HCT116 (cell line): Measurements from ENCODE around the gene EIF4ENIF1. TPM values are rescaled to one million over a fixed set of nuclear protein-coding genes. Genes with fewer than 3 reads are reported as not detected.

Experiments
- ATAC-seq: fragments of 200-7000 bp; cut with Tn5 transposase; 2 replicates; pipeline ENCODE4 v1.9.1; 2020; ENCODE audit warnings: mild to moderate bottlenecking, moderate library complexity
- BruUV-seq: library from RNA; stranded (reverse); fragments of 400-500 nt; replicated peaks from 2 replicates; lab custom pipeline; 2021; lab: Mats Ljungman, UMichigan
- CTCF ChIA-PET: fragments of 300-600 bp; sonication (Branson Sonifier 250); formaldehyde crosslinking; loops from one replicate; lab custom pipeline; 2021; ENCODE audit warnings: antibody characterized with exemption; lab: Charles Lee
- POLR2A ChIA-PET: fragments of 300-600, 350-600 bp; sonication (Branson Sonifier 250); formaldehyde crosslinking; loops from one replicate; lab custom pipeline; 2021; ENCODE audit warnings: antibody characterized with exemption; lab: Charles Lee
- RAD21 ChIA-PET, 2 experiments: fragments of 300-600 bp; sonication (Branson Sonifier 250); formaldehyde crosslinking; loops; one replicate each; lab custom pipeline; 2023; ENCODE audit warnings: low total read pairs in 2 of 2; ENCODE audit not compliant: uncharacterized antibody in 2 of 2, unreplicated experiment in 2 of 2, low non-redundant PET in 1 of 2; lab: Charles Lee
- DNase-seq: peaks from one replicate; pipeline ENCODE4 v3.0.0-alpha.2; 2010; ENCODE audit warnings: low read depth, low spot score
- H2AFZ ChIP-seq: fragments of 200-600 bp; shearing (Covaris generic), sonication (generic); 2 replicates; pipeline ENCODE4 v1.6.1; 2017; ENCODE audit warnings: low read depth, mixed run types, mixed read lengths, antibody characterized with exemption, low read length; ENCODE audit not compliant: poor library complexity, severe bottlenecking
- H3K27ac ChIP-seq: 2 replicates; pipeline ENCODE4 v1.5.1; 2012; ENCODE audit warnings: low read depth, low read length
- H3K27me3 ChIP-seq: fragments of 200-600 bp; sonication (generic); 2 replicates; pipeline ENCODE4 v1.6.1; 2016; ENCODE audit warnings: mixed run types, low read length, mixed read lengths; ENCODE audit not compliant: insufficient read depth
- H3K36me3 ChIP-seq, 2 experiments: fragments of 200-500 bp in 1 of 2; fragments of 200-600 bp in 1 of 2; sonication (Bioruptor generic) in 1 of 2; sonication (generic) in 1 of 2; 2 replicates each; pipeline versions ENCODE4 v1.5.1 to v1.6.1; 2014 to 2016; ENCODE audit warnings: low read length in 2 of 2, inconsistent platforms in 1 of 2, mixed read lengths in 1 of 2, mixed run types in 1 of 2; ENCODE audit not compliant: insufficient read depth in 2 of 2, control insufficient read depth in 1 of 2
- H3K4me1 ChIP-seq, 2 experiments: fragments of 200-600 bp in 1 of 2; sonication (generic) in 1 of 2; 2 replicates each; pipeline versions ENCODE4 v1.5.1 to v1.6.1; 2012 to 2017; ENCODE audit warnings: low read length in 2 of 2, inconsistent platforms in 1 of 2, mild to moderate bottlenecking in 1 of 2, mixed read lengths in 1 of 2, mixed run types in 1 of 2, moderate library complexity in 1 of 2; ENCODE audit not compliant: insufficient read depth in 2 of 2, control insufficient read depth in 1 of 2
- H3K4me2 ChIP-seq: fragments of 200-600 bp; sonication (generic); 2 replicates; pipeline ENCODE4 v1.6.1; 2017; ENCODE audit warnings: mixed run types, low read length, mixed read lengths
- H3K4me3 ChIP-seq, 2 experiments: fragments of 200-600 bp in 1 of 2; sonication (generic) in 1 of 2; replicated peaks in 1 of 2; 2 replicates each; pipeline ENCODE4 v1.5.1; 2011 to 2016; ENCODE audit warnings: low read length in 2 of 2, control low read depth in 1 of 2, low read depth in 1 of 2, mild to moderate bottlenecking in 1 of 2, mixed read lengths in 1 of 2, mixed run types in 1 of 2
- H3K79me2 ChIP-seq: fragments of 200-600 bp; sonication (generic); 2 replicates; pipeline ENCODE4 v1.6.1; 2017; ENCODE audit warnings: mild to moderate bottlenecking, mixed run types, low read length, moderate library complexity, mixed read lengths; ENCODE audit not compliant: insufficient read depth
- H3K9ac ChIP-seq: fragments of 200-600 bp; sonication (generic); 2 replicates; pipeline ENCODE4 v1.6.1; 2016; ENCODE audit warnings: low read length, mixed read lengths
- H3K9me2 ChIP-seq: fragments of 200-600 bp; sonication (generic), shearing (Covaris generic); 2 replicates; pipeline ENCODE4 v1.6.1; 2017; ENCODE audit warnings: mixed run types, mild to moderate bottlenecking, moderate library complexity; ENCODE audit not compliant: insufficient read depth
- H3K9me3 ChIP-seq, 2 experiments: fragments of 200-500 bp in 1 of 2; fragments of 200-600 bp in 1 of 2; sonication (Bioruptor generic) in 1 of 2; sonication (generic) in 1 of 2; 2 replicates each; pipeline ENCODE4 v1.6.1; 2014 to 2017; ENCODE audit warnings: low read length in 2 of 2, mixed read lengths in 2 of 2, inconsistent platforms in 1 of 2, low read depth in 1 of 2, mild to moderate bottlenecking in 1 of 2, mixed run types in 1 of 2, moderate library complexity in 1 of 2; ENCODE audit not compliant: control insufficient read depth in 1 of 2, insufficient read depth in 1 of 2
- H4K20me1 ChIP-seq: fragments of 200-600 bp; sonication (generic), shearing (Covaris generic); 2 replicates; pipeline ENCODE4 v1.6.1; 2017; ENCODE audit warnings: mixed run types, mild to moderate bottlenecking, moderate library complexity; ENCODE audit not compliant: insufficient read depth
- CEBPB ChIP-seq: IDR thresholded peaks from 2 replicates; pipeline ENCODE4 v1.6.1; 2012; ENCODE audit warnings: low read depth
- CTCF ChIP-seq, 3 experiments: fragments of 200-600 bp in 1 of 3; sonication (generic) in 1 of 3; IDR thresholded peaks in 2 of 3; conservative IDR thresholded peaks in 1 of 3; 2 replicates each; pipeline ENCODE4 v1.5.1; 2012 to 2017; ENCODE audit warnings: low read depth in 2 of 3, low read length in 2 of 3, antibody characterized with exemption in 1 of 3, borderline replicate concordance in 1 of 3, control low read depth in 1 of 3, mild to moderate bottlenecking in 1 of 3, mixed read lengths in 1 of 3, mixed run types in 1 of 3, moderate library complexity in 1 of 3; ENCODE audit not compliant: insufficient read depth in 1 of 3
- EGR1 ChIP-seq: IDR thresholded peaks from 2 replicates; pipeline ENCODE4 v1.6.1; 2012; ENCODE audit warnings: low read depth
- ELF1 ChIP-seq: IDR thresholded peaks from 2 replicates; pipeline ENCODE4 v1.6.1; 2012; ENCODE audit warnings: low read depth, borderline replicate concordance
- EZH2 ChIP-seq: fragments of 200-600 bp; sonication (generic); IDR thresholded peaks from 2 replicates; pipeline ENCODE4 v1.6.1; 2017; ENCODE audit warnings: antibody characterized with exemption, mixed run types
- EZH2phosphoT487 ChIP-seq: fragments of 200-600 bp; IDR thresholded peaks from 2 replicates; pipeline ENCODE4 v1.6.1; 2018; ENCODE audit warnings: antibody characterized with exemption, borderline replicate concordance
- FOSL1 ChIP-seq: IDR thresholded peaks from 2 replicates; pipeline ENCODE4 v1.6.1; 2012; ENCODE audit warnings: low read depth
- JUND ChIP-seq: IDR thresholded peaks from 2 replicates; pipeline ENCODE4 v1.6.1; 2012
- POLR2AphosphoS5 ChIP-seq: IDR thresholded peaks from 2 replicates; pipeline ENCODE4 v1.6.1; 2011; ENCODE audit warnings: mild to moderate bottlenecking, low read depth, low read length, moderate library complexity
- RAD21 ChIP-seq: IDR thresholded peaks from 2 replicates; pipeline ENCODE4 v1.6.1; 2012; ENCODE audit warnings: low read depth, mild to moderate bottlenecking
- SIN3A ChIP-seq: IDR thresholded peaks from 2 replicates; pipeline ENCODE4 v1.6.1; 2012; ENCODE audit warnings: low read depth
- SRF ChIP-seq: IDR thresholded peaks from 2 replicates; pipeline ENCODE4 v1.6.1; 2012; ENCODE audit warnings: low read depth
- TCF7L2 ChIP-seq: IDR thresholded peaks from 2 replicates; pipeline ENCODE4 v1.7.0; 2011; ENCODE audit warnings: borderline replicate concordance, inconsistent platforms; ENCODE audit not compliant: insufficient read depth, insufficient read length; ENCODE audit errors: extremely low read depth
- YY1 ChIP-seq: IDR thresholded peaks from 2 replicates; pipeline ENCODE4 v1.6.1; 2011; ENCODE audit warnings: low read length, low read depth, moderate library complexity, mild to moderate bottlenecking; ENCODE audit not compliant: insufficient replicate concordance; ENCODE audit errors: extremely low read depth
- ZFX ChIP-seq: fragments of 450-650 bp; IDR thresholded peaks from 2 replicates; pipeline ENCODE4 v1.6.1; 2017
- ZNF274 ChIP-seq: fragments of 200-500 bp; sonication (Bioruptor generic); IDR thresholded peaks from 2 replicates; pipeline ENCODE4 v1.6.1; 2014; ENCODE audit warnings: mild to moderate bottlenecking, low read depth, low read length, inconsistent platforms
- intact Hi-C: fragments of 100-400 bp; cut with micrococcal nuclease; formaldehyde crosslinking; loops from 2 replicates; pipeline ENCODE4 v1.10.0; 2022
- total RNA-seq: library from RNA; stranded (reverse); gene quantifications from one replicate; pipeline ENCODE4 v1.2.1, GENCODE V29; 2021; ENCODE audit not compliant: unreplicated experiment
- TF ChIP-seq, protein P1 (sequence below): IDR thresholded peaks from 2 replicates; pipeline ENCODE4 v1.6.1; 2012

Gene EIF4ENIF1
- total RNA-seq, 1 experiment from 2014 or later: 24.2 TPM

- Histone ChIP-seq H3K27me3 (no peaks in the 10 kb centered on the region), H3K4me1 (peaks cover 26 to 28% of the 10 kb centered on the region in 2 experiments), H2AFZ (no peak overlapping the region), H3K9ac (no peak overlapping the region), H3K4me3 (no peak overlapping the region), H3K4me2 (no peak overlapping the region), H4K20me1 (no peaks in the 10 kb centered on the region), H3K9me3 (no peaks in the 10 kb centered on the region), H3K27ac (no peak overlapping the region), H3K79me2 (peaks cover 37% of the 10 kb centered on the region), H3K36me3 (peaks cover under 1 to 2% of the 10 kb centered on the region in 2 experiments; a peak in 2 of 4 replicates), H3K9me2 (no peaks in the 10 kb centered on the region)
- BruUV-seq: no TSS peak
- ChIA-PET POLR2A (no interaction called here), RAD21 (no interaction called here), CTCF (no interaction called here)
- no peak for DNase-seq
- TF ChIP-seq TCF7L2: no peak
- ATAC-seq: no peak
- intact Hi-C loops: no loop called here
Measured at GRCh38 chr22:31492151-31492550, 2.5 kb upstream of the EIF4ENIF1 start.

- H3K4me1 ChIP-seq: peaks cover 25 to 26% of the 10 kb centered on the region in 2 experiments
- peaks cover 30% of the 10 kb centered on the region for H3K79me2 ChIP-seq
- ChIA-PET CTCF (no interaction called here), RAD21 (no interaction called here), POLR2A (no interaction called here)
- no peaks in the 10 kb centered on the region for H3K9me3 ChIP-seq
- no peak for DNase-seq
- no peak for ATAC-seq
- BruUV-seq: no TSS peak
- H2AFZ ChIP-seq: no peak overlapping the region
- H3K27ac ChIP-seq: peak overlapping the region; percentile 88; the same call in 1 of the 2 replicates
- H3K4me2 ChIP-seq: peak overlapping the region; percentile 88
- TF ChIP-seq JUND (no peak), ZFX (no peak), EGR1 (no peak), SRF (no peak), ELF1 (no peak), RAD21 (no peak), EZH2phosphoT487 (no peak), POLR2AphosphoS5 (no peak), ZNF274 (no peak), YY1 (no peak), CTCF (IDR thresholded peaks at IDR 0.05 in 2 of 3, conservative IDR thresholded peaks at IDR 0.05 in 1 of 3; ENCODE audit: borderline replicate concordance in 1 of 3, insufficient read depth in 1 of 3, low read depth in 2 of 3, low read length in 2 of 3) (no peak), TCF7L2 (no peak), SIN3A (no peak), FOSL1 (no peak), CEBPB (no peak), EZH2 (no peak)
- TF ChIP-seq, protein P1, sequence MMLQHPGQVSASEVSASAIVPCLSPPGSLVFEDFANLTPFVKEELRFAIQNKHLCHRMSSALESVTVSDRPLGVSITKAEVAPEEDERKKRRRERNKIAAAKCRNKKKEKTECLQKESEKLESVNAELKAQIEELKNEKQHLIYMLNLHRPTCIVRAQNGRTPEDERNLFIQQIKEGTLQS: no peak
- no peaks in the 10 kb centered on the region for H3K27me3 ChIP-seq
- intact Hi-C loops: no loop called here
- H3K4me3 ChIP-seq: peak overlapping the region; percentile 66 to 88
- H3K36me3 ChIP-seq: peaks cover 3 to 4% of the 10 kb centered on the region in 2 experiments; a peak in 3 of 4 replicates
- H3K9me2 ChIP-seq: no peaks in the 10 kb centered on the region
- H3K9ac ChIP-seq: peak overlapping the region; percentile 80
- no peaks in the 10 kb centered on the region for H4K20me1 ChIP-seq
Measured at GRCh38 chr22:31491218-31491962, 1.7 kb upstream of the EIF4ENIF1 start.
